Esophagus muscularis mucosa (tissue), 4 donors: ENCODE measurements around the gene TEX261. TPM values are rescaled to one million over a fixed set of nuclear protein-coding genes. Genes with fewer than 3 reads are reported as not detected.
A peak's percentile ranks its signal among the peaks of the same experiment; 100 is the strongest.

ENCODE experiments used
- DNase-seq: peaks from one replicate; pipeline ENCODE4 v3.0.0-alpha.2; 2017; ENCODE audit errors: extremely low spot score
- H3K27ac ChIP-seq, 4 donors: fragments of 200-600 bp; sonication (generic); replicated peaks in 1 of 4; 1 replicate in 3 of 4; 2 replicates in 1 of 4; pipeline ENCODE4 v1.5.1; 2016 to 2019; ENCODE audit warnings: mild to moderate bottlenecking in 1 of 4
- H3K27me3 ChIP-seq, 4 donors: fragments of 200-600 bp; sonication (generic); one replicate each; pipeline versions ENCODE4 v1.5.1 to v1.6.0; 2016 to 2019
- H3K36me3 ChIP-seq, 4 donors: fragments of 200-600 bp; sonication (generic); one replicate each; pipeline ENCODE4 v1.5.1; 2016 to 2019
- H3K4me1 ChIP-seq, 4 donors: fragments of 200-600 bp; sonication (generic); one replicate each; pipeline ENCODE4 v1.5.1; 2016 to 2019
- H3K4me3 ChIP-seq, 4 donors: fragments of 200-600 bp; sonication (generic); 1 replicate in 2 of 4; 2 replicates in 2 of 4; pipeline ENCODE4 v1.5.1; 2016 to 2019; ENCODE audit warnings: mild to moderate bottlenecking in 4 of 4, moderate library complexity in 1 of 4
- H3K9me3 ChIP-seq, 4 donors: fragments of 200-600 bp; sonication (generic); 1 replicate in 3 of 4; 2 replicates in 1 of 4; pipeline ENCODE4 v1.5.1; 2016 to 2019
- CTCF ChIP-seq, 3 experiments: fragments of 200-600 bp in 2 of 3; fragments of 450-650 bp in 1 of 3; sonication (generic) in 2 of 3; IDR thresholded peaks; one replicate each; pipeline ENCODE4 v1.5.1; 2017 to 2019; ENCODE audit warnings: antibody characterized with exemption in 3 of 3, mild to moderate bottlenecking in 2 of 3, moderate library complexity in 1 of 3
- EP300 ChIP-seq: sonication (generic); formaldehyde crosslinking; IDR thresholded peaks from one replicate; pipeline ENCODE4 v1.6.1; 2017; ENCODE audit warnings: antibody characterized with exemption
- POLR2A ChIP-seq: fragments of 450-650 bp; IDR thresholded peaks from one replicate; pipeline ENCODE4 v1.6.1; 2017; ENCODE audit warnings: antibody characterized with exemption, moderate library complexity, mild to moderate bottlenecking, low read depth
- POLR2AphosphoS5 ChIP-seq, 2 donors: sonication (generic); formaldehyde crosslinking; IDR thresholded peaks; one replicate each; pipeline ENCODE4 v1.6.1; 2017; ENCODE audit warnings: antibody characterized with exemption in 2 of 2
- WGBS: methylation state at CpG from one replicate; pipeline ENCODE4 v1.1.5; 2018; 5-methylcytosine and 5-hydroxymethylcytosine counted together
- intact Hi-C: fragments of 100-400 bp; cut with DNase I; formaldehyde crosslinking; loops from one replicate; pipeline ENCODE4 v1.15.1; 2023
- total RNA-seq, 4 donors: library from RNA; depleted of rRNA; stranded (reverse); fragments of >200 nt; gene quantifications; one replicate each; pipeline versions ENCODE4 v1.1.0 to v1.2.1, GENCODE V29; 2016

Gene TEX261
- total RNA-seq, 4 donors from 2014 or later = 21.6 to 37.7 (median 33.3) TPM

DNA sequence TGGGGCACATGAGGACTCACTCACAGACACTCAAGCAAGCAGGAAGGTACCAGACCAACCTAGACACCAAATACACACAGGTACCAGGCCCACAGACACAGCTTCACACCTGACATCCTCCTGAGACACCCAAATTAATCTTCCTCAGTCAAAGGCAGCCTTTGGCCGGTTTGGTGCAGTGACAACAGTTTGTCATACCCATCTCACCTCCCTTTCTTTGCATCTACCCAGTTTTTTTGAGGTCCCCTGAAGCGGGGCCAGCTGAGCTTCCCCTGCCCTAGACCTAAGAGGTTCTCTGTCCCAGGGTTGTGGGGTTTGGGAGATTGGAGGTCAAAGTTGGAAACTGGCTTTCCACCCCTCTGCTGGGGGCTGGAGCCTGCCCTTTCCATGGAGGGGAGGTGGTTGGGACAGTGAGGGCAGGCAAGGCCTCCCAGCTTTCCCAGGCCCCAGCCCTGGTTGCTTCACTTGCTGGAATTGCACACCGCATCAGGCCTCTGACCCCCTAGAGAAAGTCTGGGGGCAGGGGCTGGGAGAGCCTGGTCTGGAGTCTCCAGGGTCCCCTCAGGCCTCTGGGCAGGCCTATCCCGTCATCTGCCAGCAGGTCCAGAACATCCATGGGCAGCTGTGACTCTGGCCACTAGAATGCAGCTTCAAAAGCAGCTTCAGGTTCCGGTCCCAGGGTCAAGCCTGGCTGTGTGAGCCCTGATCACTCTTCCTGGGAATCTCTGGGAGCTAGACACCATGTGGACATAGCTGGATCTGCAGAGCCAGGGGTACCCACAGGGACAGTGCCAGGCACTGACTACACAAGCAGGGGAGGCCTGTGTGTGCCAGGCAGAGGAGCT, 12.5 kb upstream of the TEX261 start:
- intact Hi-C loops = no loop called here
- Histone ChIP-seq H3K27ac (no peak overlapping the region), H3K4me3 (no peak overlapping the region), H3K4me1 (no peaks in the 10 kb centered on the region), H3K27me3 (peaks cover 0 to 31% (median 5%) of the 10 kb centered on the region in 4 donors), H3K36me3 (no peaks in the 10 kb centered on the region), H3K9me3 (no peaks in the 10 kb centered on the region)
- 92% methylated on average over 4 of the region's 5 CpGs for WGBS
- no peak for TF ChIP-seq POLR2AphosphoS5 (IDR thresholded peaks at IDR 0.05)
- TF ChIP-seq CTCF (IDR thresholded peaks at IDR 0.05) = no peak
- TF ChIP-seq EP300 = no peak
- no peak for TF ChIP-seq POLR2A
- peak; percentile 88 for DNase-seq

DNA sequence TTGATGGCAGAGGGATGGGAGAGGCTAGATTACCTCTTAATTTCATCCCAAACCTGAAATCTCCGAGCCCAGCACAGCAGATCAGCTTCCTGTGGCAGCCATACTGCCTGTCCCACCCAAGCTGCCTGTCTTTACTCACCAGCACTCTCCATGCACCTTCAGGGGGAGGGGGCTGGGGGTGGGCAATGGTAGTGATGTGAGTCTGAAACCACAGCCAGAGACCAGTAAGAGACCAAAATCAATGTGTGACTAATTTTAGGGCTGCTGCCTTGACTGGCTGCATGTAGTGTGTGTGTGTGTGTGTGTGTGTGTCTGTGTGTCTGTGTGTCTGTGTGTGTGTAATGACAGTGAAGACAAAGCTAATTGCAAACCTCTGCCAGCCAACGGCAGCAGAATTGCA, 11.7 kb upstream of the TEX261 start:
- WGBS = 58% methylated on average over 2 of the region's 2 CpGs
- Histone ChIP-seq H3K27ac (no peak overlapping the region), H3K9me3 (no peaks in the 10 kb centered on the region), H3K27me3 (peaks cover 0 to 32% (median 4%) of the 10 kb centered on the region in 4 donors), H3K4me3 (no peak overlapping the region), H3K4me1 (peaks cover 2% of the 10 kb centered on the region in 4 donors), H3K36me3 (no peaks in the 10 kb centered on the region)
- no peak for DNase-seq
- TF ChIP-seq POLR2A = no peak
- intact Hi-C loops = no loop called here

DNA sequence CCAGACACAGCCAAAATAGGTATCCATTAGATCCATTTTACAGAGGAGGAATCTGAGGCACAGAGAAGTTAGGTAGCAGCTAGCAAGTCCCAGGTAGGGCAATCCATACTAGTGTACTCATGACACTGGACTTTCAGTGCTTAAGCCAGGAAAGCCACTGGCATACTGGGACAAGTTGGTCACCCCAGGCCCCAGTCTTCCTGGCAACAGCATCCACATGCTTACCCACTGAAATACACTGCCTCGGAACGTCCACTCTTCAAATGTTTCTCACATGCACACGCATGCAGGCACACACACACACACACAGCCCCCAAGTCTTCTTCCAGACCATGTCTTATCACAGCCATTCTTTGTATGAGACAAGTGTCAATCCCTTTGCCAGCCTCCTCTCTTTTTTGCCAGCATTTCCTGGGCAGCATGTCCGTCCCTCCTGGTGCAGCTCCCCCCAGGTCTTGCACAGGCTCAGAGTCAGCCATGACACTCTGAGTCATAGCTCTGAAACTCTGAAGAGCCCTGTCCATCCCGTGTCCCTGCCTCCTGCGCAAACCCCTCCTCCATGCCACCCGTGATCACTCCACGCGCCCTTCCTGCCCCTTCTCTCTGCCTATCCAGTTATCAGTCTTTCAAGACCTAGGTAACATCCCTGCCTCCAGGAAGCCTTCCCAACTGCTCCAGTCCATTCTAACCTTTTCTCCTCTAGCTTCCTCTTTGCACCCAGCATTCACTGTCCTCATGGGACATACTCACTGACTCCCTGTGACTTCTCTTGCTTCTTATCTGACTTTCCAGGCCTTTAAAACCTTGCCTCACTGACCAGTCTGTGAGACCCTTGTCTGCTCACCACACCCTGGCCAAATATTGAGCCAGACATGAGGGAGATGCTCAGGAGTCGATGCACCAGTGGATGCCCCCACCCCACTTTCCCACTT, 10.9 kb upstream of the TEX261 start:
- Histone ChIP-seq H3K27ac (no peak overlapping the region), H3K27me3 (peaks cover 0 to 26% (median 0%) of the 10 kb centered on the region in 4 donors), H3K36me3 (no peaks in the 10 kb centered on the region), H3K4me3 (no peak overlapping the region), H3K4me1 (peaks cover 3 to 10% (median 9%) of the 10 kb centered on the region in 4 donors), H3K9me3 (no peaks in the 10 kb centered on the region)
- no peak for TF ChIP-seq POLR2A
- TF ChIP-seq EP300 = no peak
- TF ChIP-seq POLR2AphosphoS5 (IDR thresholded peaks at IDR 0.05) = no peak
- TF ChIP-seq CTCF (IDR thresholded peaks at IDR 0.05) = no peak
- peak; percentile 74 for DNase-seq
- 84% methylated on average over 10 of the region's 10 CpGs for WGBS
- intact Hi-C loops = no loop called here

DNA sequence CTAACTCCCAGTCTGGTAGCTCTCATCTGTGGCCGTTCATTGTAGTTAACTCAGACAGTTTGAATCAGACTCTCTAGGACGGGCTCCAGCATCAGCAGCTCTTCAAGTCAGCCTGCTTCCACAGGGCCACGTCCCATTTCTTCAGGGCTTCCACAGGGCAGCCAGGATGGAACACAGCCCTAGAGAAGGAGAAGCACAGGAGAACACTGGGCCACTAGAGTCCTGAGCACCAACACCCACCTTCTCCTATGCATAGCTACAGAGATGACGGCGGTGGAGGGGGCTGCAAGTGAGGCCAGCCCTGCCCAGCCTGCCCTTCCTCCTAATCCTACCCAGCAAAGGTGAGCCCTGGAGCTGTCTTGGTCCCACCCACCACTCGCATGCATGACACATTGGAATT, 10.2 kb upstream of the TEX261 start:
- no peak for DNase-seq
- H3K9me3 ChIP-seq = no peaks in the 10 kb centered on the region
- H3K27me3 ChIP-seq = peaks cover 0 to 20% (median 0%) of the 10 kb centered on the region in 4 donors
- TF ChIP-seq POLR2AphosphoS5 (IDR thresholded peaks at IDR 0.05) = no peak
- H3K36me3 ChIP-seq = no peaks in the 10 kb centered on the region
- peaks cover 3 to 10% (median 10%) of the 10 kb centered on the region in 4 donors for H3K4me1 ChIP-seq
- H3K4me3 ChIP-seq = no peak overlapping the region
- intact Hi-C loops = no loop called here
- no peak overlapping the region for H3K27ac ChIP-seq
- WGBS = 83% methylated on average over 6 of the region's 6 CpGs

DNA sequence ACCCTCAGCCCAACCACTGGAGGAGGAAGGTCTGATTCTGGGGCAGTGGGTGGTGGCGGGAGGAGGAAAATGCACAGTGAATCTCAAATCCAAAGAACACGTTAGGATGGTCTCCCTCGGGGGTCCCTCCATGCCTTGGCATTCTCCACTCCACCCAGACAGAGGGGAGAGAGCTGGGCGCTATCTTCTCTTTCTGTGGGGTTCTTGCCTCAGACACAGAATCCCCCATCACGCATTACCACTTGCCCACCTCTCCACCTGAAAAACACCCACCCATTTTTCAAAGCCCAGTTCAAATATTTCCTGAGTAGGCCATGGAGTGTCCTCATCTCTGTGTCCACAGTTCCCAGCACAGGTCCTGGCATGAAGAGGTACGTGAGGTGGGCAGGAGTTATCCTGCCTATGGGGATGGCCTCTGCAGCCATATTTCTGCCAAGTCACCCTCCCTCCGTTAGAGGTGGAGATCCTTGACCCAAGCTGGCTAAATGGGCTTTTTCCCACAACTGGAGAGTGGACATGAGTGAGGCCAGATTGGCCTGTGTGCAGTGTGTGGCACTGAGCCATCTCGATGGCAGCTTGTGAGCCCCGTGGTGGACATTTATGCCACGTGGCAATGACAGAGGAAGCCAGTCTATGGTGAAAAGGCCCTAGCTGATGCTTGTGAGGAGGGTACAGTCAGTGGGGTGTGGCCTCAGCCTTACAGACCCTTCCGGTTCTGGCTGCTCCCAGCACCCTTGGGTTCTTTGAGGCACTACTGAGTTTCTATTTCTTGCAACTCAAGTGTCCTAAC, 9.5 kb upstream of the TEX261 start:
- no peak for DNase-seq
- Histone ChIP-seq H3K27ac (no peak overlapping the region), H3K4me3 (no peak overlapping the region), H3K9me3 (no peaks in the 10 kb centered on the region), H3K27me3 (peaks cover 0 to 20% (median 0%) of the 10 kb centered on the region in 4 donors), H3K4me1 (peaks cover 3 to 10% (median 10%) of the 10 kb centered on the region in 4 donors), H3K36me3 (no peaks in the 10 kb centered on the region)
- 83% methylated on average over 10 of the region's 11 CpGs for WGBS
- TF ChIP-seq CTCF (IDR thresholded peaks at IDR 0.05) (no peak), POLR2AphosphoS5 (IDR thresholded peaks at IDR 0.05) (no peak), EP300 (no peak), POLR2A (no peak)
- intact Hi-C loops = no loop called here
